ENCODE data around the gene CAND1.

Gene CAND1

DNA sequence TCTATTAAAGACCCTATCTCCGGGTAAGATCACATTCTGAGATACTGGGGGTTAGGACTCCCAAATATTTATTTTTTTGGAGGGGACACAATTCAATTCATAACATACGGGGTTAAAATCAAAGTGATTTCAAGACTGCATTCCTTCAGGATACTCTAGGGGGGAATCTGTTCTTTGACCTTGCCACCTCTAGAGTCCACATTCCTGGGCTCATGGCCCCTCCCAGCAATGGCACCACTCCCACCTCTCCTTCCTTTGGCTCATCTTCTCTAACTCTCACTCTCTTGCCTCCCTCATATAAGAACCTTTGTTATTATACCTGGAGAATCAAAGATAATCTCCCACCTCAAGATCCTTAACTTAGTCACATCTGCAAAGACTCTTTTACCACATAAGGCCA lies 79.5 kb downstream of the CAND1 start:
- DNase-seq, result no peak

DNA sequence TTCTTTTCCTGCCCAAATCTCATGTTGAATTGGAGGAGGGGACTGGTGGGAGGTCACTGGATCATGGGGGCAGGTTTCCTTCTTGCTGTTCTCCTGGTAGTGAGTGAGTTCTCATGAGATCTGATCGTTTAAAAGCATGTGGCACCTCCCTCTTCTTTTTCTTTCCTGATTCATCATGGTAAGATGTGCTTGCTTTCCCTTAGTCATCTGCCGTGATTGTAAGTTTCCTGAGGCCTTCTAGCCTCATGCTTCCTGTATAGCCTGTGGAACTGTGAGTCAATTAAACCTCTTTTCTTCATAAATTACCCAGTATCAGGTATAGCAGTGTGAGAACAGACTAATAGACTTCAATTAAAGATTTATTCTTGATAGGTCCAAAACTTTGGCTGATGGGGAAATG lies 83.5 kb downstream of the CAND1 start:
- no peak for DNase-seq

DNA sequence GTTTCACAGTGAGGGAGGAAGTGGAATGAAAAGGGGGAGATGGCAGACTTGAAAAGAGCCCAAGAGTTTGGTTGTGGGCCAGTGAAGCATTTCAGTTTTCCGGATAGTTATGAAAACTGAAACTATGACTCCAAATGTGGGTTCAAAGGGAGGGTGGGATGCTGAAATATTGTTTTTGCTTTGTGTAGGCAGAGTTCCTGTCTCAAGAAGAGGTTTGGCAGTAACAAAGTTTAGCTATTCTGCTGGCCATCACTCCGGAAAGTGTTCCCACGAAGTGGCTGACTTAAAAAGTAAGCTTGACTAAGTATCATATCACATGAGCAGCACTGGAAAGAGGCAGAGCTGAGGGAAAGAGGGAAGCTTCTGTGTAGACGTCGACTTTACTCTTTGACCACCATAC lies 85.2 kb downstream of the CAND1 start:
- DNase-seq, result peak; percentile 28

DNA sequence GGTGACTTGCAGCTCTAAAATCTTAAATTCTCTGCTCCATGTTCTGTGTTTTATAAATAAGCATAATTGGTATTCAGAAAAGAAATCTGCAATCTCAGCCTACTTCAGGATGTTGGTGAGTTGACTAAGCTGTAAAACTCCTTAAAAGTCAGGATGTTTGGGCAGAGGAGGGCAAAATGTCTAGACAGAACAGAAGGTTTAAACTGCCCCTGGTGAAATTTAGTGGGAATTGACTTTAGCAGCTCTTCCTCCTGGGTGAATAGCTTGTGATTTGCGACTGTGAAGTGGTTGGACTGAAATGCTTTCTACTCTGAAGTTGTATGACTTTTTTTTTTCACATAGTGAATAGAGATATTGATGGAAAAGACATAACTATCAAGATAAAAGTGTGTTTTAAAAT lies 85.8 kb downstream of the CAND1 start:
- no peak for DNase-seq

DNA sequence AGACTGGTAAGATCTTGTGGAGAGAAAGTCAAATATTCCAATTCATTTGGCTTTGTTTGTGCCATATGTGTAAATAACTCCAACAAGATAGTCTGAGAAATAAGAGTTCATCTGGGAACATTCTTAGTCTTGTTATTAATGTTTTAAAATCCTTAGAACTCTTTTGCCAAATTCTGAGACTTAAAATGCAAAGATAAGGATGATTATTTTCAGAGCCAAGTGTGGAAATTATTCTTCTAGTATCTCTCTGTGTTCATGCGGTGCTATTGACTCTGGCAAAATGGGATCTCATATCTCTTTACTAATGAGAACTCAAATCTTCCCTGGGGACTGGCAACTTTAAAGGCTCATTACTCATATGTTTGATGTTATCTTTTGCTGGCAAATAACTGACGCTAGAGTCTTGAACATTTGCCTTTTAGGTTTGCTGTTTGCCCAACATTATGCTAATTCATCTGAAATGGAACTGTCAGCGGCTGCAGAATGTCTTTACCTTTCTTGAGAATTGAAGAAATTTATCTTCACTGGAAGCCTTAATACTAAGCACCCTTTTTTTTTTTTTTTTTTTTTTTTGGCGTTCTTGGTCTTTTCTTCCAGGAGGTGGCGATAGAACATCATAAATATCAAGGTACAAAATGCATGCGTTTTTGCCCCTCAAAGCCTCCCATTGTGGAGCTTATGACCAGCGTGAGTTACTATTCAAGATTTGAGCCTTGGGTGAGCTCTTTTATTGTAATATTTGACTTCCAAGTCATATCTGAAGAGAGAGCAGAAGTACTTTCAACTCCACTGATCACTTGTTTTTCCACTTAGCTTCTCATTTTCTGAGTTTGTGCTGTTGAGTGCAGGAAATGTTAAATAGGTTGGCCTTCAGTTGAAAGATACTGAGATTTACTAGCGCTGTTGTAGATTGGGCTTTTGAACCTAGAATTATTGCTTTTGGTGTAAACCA lies 86.5 kb downstream of the CAND1 start:
- peak; percentile 24 for DNase-seq

DNA sequence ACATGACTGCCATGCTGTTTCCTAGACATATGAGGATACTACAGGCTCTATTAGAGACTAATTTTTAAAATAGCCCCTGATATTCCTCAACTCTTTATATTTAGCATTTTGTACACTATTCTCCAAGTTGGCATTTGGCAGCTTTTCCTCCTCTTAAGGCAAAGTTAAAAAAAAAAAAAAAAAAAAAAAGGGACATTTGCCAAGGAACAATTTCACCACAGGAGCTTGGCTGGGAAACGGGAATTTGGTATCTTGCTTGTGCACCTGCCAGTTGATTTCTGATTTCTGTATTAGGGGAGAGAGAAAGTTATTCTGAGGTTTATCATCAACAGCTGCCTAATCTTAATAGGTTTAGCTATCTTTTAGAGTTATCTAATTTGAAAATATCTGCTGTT lies 87.2 kb downstream of the CAND1 start:
- no peak for DNase-seq

DNA sequence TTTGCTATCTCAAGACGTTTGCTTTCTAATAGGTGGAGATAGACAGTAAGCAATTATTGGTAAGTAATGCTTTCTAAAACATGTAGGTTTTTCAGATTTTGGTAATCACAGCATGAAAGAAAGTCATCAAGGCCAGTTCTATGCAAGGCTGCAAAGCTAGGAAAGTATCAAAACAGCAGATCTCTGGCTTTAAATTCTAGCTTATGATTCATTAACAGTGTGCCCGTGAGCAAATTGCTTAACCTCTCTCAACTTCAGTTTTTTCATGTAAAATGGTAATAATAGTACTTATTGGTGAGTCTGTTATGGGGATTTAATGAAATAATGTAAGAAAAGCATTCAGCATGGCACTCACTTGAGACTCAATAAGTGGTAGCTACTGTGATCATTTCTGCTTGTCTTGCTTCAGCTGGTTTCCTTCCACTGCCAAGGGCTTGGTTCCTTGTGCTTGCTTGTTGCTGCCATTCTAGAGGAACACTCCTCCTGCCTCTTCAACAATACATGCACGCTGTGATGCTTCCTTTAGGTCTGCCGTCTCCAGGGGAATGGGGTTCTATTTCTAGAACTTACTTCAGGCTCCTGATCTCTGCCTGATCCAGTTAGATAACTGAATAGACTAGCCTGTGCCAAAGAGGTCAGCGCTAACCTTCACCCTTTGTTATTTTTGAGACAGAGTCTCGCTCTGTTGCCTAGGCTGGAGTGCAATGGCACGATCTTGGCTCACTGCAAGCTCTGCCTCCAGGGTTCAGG lies 88.4 kb downstream of the CAND1 start:
- DNase-seq, result no peak

DNA sequence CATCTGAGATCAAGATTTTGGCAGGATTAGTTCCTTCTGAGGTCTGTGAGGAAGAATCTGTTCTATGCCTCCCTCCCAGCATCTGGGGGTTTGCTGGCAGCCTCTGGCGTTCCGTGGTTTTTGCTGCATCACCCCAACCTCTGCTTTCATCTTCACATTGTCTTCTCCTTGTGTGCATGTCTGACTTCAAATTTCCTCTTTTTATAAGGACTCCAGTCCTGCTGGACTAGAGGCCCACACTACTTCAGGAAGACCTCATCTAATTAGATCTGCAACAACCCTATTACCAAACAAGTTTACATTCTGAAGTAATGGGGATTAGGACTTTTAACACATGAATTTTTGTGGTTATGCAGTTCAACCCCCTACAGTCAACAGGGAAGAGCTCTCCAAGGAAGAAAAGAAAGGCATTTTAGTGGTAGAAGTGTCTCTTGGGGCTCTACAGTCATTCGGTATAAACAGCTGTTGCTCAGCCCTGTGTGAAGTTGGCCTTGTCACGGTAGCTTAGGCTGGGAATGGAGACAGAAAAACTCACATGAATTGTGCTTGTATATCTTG lies 89.7 kb downstream of the CAND1 start:
- DNase-seq, result peak; percentile 53

DNA sequence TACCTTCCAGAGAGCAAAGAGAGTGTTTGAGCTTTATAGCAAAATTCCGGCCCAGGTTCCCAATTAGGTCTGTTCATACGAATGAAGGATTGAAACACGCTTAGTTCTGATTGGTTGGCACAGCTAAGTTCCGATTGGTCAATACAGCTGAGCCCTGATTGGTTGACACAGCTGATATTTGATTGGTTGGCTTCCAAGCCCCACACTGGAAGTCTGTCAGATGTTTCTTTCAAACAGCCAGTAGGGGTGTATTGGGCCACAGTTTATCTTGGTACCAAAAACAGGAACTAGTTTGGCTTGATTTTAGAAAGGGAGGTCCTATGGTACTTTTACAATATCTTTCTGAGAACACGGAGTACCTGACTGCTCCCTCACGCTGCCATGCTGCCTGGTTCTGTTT lies 93.4 kb downstream of the CAND1 start:
- DNase-seq, result no peak

DNA sequence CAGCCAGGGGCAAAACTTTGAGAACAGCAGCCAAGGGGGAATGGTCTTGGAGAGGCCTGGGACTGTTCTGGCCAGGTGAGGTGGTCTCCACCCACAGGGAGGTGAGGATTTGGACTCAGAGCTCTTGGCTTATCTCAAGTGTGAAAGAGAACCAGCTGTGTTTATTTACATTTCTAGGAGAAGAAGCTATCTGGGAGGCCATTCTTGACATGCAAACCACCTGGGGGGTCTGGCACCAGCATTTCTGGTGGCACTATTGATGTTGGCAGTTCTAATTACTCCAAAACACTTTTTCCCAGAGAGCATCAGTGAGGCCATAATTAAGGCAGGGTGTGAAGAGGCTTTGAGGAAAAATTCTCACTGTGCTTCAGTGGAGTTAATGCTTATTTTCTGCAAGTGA lies 95.1 kb downstream of the CAND1 start:
- DNase-seq, result no peak

DNA sequence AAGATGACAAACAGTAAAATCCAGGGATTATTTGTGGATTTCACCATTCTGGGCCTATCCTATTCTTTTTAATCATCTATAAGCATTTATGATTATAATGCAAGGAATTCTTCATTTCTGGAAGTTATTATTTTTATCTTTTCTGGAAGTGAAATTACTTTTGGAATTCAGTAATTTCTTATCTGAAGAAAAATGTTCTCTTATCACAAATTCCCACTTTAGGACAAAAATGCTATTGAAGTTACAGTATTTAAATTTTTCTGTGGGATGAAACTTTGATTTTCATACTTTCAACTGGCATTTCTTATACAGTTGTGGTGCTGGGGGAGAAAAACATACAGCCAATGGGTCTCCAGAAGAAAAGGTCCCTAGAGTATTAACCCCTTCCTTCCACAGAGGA lies 96.0 kb downstream of the CAND1 start:
- no peak for DNase-seq

DNA sequence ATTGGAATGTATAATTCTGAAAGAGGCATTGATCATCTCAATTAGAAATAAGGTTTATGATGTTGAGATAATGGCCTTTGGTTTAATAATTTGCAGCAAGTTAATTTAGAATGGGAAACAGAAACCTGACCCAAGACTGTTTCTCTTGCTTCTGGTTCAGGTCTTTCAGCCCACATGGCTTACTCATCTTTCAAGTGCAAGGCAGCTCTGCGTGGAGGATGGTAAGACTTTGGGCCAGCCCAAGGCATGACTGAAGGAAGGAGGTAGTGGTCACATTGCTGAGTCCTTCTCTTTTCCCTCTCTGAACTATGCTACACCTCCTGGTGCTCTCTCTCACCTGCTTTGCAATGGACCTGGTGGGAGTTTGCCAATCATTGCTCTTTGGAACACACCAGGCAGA lies 98.7 kb downstream of the CAND1 start:
- no peak for DNase-seq

Data from femur (tissue), 1 donor.